ENCODE results near the gene SFI1.
"Not testable (repeated sequence)": the region's sequence is repeated elsewhere in the genome, so short reads cannot be mapped to it uniquely, and the experiment has no call there.

The SFI1 gene

GRCh38 chr22:31496007-31496734, at the start of gene SFI1:
SFI1 (plus strand) TSS chr22:31496536; CDS start chr22:31508285, 11,749 bp downstream.
- DNase-seq (ENCODE audit: low read depth in 2 of 2), result peak; percentile 87 to 89

- DNase-seq (ENCODE audit: low read depth in 2 of 2), result no peak
Measured at GRCh38 chr22:31446767-31447166, 49.6 kb upstream of the SFI1 start.

GRCh38 chr22:31447337-31447736, 49.0 kb upstream of the SFI1 start:
- DNase-seq (ENCODE audit: low read depth in 2 of 2), result no peak

- DNase-seq (ENCODE audit: low read depth in 2 of 2), result no peak
Measured at GRCh38 chr22:31448382-31448781, 48.0 kb upstream of the SFI1 start.

- no peak for DNase-seq (ENCODE audit: low read depth in 2 of 2)
Measured at GRCh38 chr22:31449506-31449905, 46.8 kb upstream of the SFI1 start.

GRCh38 chr22:31451709-31452571, 44.4 kb upstream of the SFI1 start:
- no peak for DNase-seq (ENCODE audit: low read depth in 2 of 2)

- DNase-seq (ENCODE audit: low read depth in 2 of 2), result no peak
Measured at GRCh38 chr22:31461699-31462098, 34.6 kb upstream of the SFI1 start.

- DNase-seq (ENCODE audit: low read depth in 2 of 2), result no peak
Measured at GRCh38 chr22:31465307-31465706, 31.0 kb upstream of the SFI1 start.

GRCh38 chr22:31474743-31475142, 21.6 kb upstream of the SFI1 start:
- DNase-seq (ENCODE audit: low read depth in 2 of 2), result no peak

GRCh38 chr22:31475800-31476199, 20.5 kb upstream of the SFI1 start:
- DNase-seq (ENCODE audit: low read depth in 2 of 2), result no peak

- no peak for DNase-seq (ENCODE audit: low read depth in 2 of 2)
Measured at GRCh38 chr22:31477329-31477728, 19.0 kb upstream of the SFI1 start.

- no peak for DNase-seq (ENCODE audit: low read depth in 2 of 2)
Measured at GRCh38 chr22:31481129-31481528, 15.2 kb upstream of the SFI1 start.

GRCh38 chr22:31482470-31482869, 13.9 kb upstream of the SFI1 start:
- DNase-seq (ENCODE audit: low read depth in 2 of 2), result not testable (repeated sequence)

GRCh38 chr22:31486369-31486768, 10.0 kb upstream of the SFI1 start:
- not testable (repeated sequence) for DNase-seq (ENCODE audit: low read depth in 2 of 2)

- DNase-seq (ENCODE audit: low read depth in 2 of 2), result no peak
Measured at GRCh38 chr22:31486951-31487350, 9.4 kb upstream of the SFI1 start.

GRCh38 chr22:31488346-31488883, 7.9 kb upstream of the SFI1 start:
- no peak for DNase-seq (ENCODE audit: low read depth in 2 of 2)

GRCh38 chr22:31488988-31489617, 7.2 kb upstream of the SFI1 start:
- peak in 1 of 2 donors; percentile 6 for DNase-seq (ENCODE audit: low read depth in 2 of 2)

GRCh38 chr22:31489632-31490495, 6.5 kb upstream of the SFI1 start, which contains the start of gene EIF4ENIF1:
EIF4ENIF1 (minus strand) TSS chr22:31489842; CDS start chr22:31488718, 1,124 bp downstream.
- DNase-seq (ENCODE audit: low read depth in 2 of 2), result peak; percentile 67 to 73

GRCh38 chr22:31490496-31490925, 5.8 kb upstream of the SFI1 start:
- DNase-seq (ENCODE audit: low read depth in 2 of 2), result peak in 1 of 2 donors; percentile 3

- DNase-seq (ENCODE audit: low read depth in 2 of 2), result no peak
Measured at GRCh38 chr22:31491218-31491962, 4.9 kb upstream of the SFI1 start.

All from stimulated activated CD4-positive, alpha-beta T cell treated with anti-CD3 and anti-CD28 coated beads, Interleukin-1b, Interleukin-23, amount 100 ng/mL, for 1 hour (primary cell).